HG03066 (cell line): ENCODE measurements around the gene DLX2.
A peak's percentile ranks its signal among the peaks of the same experiment; 100 is the strongest.

Experiments used
- ATAC-seq: cut with Tn5 transposase; IDR thresholded peaks from one replicate; pipeline ENCODE4 v1.9.1; 2021; ENCODE audit warnings: low read depth; ENCODE audit not compliant: unreplicated experiment

Gene DLX2

GRCh38 chr2:172108587-172108930 is 5.9 kb upstream of the DLX2 start:
- no peak for ATAC-seq

- ATAC-seq, result no peak
These were observed 5.2 kb upstream of the DLX2 start for GRCh38 chr2:172107690-172108586.

GRCh38 chr2:172106108-172106961 is 3.6 kb upstream of the DLX2 start:
- no peak for ATAC-seq

GRCh38 chr2:172105471-172106107 is 2.9 kb upstream of the DLX2 start:
- ATAC-seq, result no peak

GRCh38 chr2:172103471-172104272 is 972 bp upstream of the DLX2 start:
- peak; percentile 33 for ATAC-seq

GRCh38 chr2:172101821-172102390 is 794 bp downstream of the DLX2 start:
- no peak for ATAC-seq

GRCh38 chr2:172100935-172101820 is 1.5 kb downstream of the DLX2 start:
- ATAC-seq, result no peak

- no peak for ATAC-seq
These were observed 2.4 kb downstream of the DLX2 start for GRCh38 chr2:172100080-172100934.

- ATAC-seq, result no peak
These were observed 3.1 kb downstream of the DLX2 start for GRCh38 chr2:172099472-172100079.

- ATAC-seq, result no peak
These were observed 3.8 kb downstream of the DLX2 start for GRCh38 chr2:172098650-172099471.

GRCh38 chr2:172098287-172098649 is 4.4 kb downstream of the DLX2 start:
- no peak for ATAC-seq

- ATAC-seq, result no peak
These were observed 5.1 kb downstream of the DLX2 start for GRCh38 chr2:172097557-172098131.

- no peak for ATAC-seq
These were observed 5.8 kb downstream of the DLX2 start for GRCh38 chr2:172096626-172097547.

GRCh38 chr2:172095905-172096625 is 6.6 kb downstream of the DLX2 start:
- no peak for ATAC-seq
